Mesendoderm (in vitro differentiated cells): Measurements from ENCODE around the gene JTB. TPM values are rescaled to one million over a fixed set of nuclear protein-coding genes. Genes with fewer than 3 reads are reported as not detected.
"Not testable (repeated sequence)": the region's sequence is repeated elsewhere in the genome, so short reads cannot be mapped to it uniquely, and the experiment has no call there.

Source experiments
- DNase-seq: peaks from one replicate; pipeline ENCODE4 v3.0.0; 2013
- H2AK5ac ChIP-seq: 2 replicates; pipeline ENCODE4 v1.6.1; 2013; ENCODE audit warnings: low read length, inconsistent platforms
- H2BK120ac ChIP-seq: 2 replicates; pipeline ENCODE4 v1.6.1; 2013; ENCODE audit warnings: low read depth, mild to moderate bottlenecking, low read length, moderate library complexity, mixed read lengths
- H2BK15ac ChIP-seq: replicated peaks from 2 replicates; pipeline ENCODE4 v1.6.1; 2013; ENCODE audit warnings: low read depth, mild to moderate bottlenecking, moderate library complexity
- H2BK5ac ChIP-seq: 2 replicates; pipeline ENCODE4 v1.6.1; 2013; ENCODE audit warnings: low read length, inconsistent platforms
- H3K18ac ChIP-seq: 2 replicates; pipeline ENCODE4 v1.6.1; 2013; ENCODE audit warnings: mild to moderate bottlenecking, low read length, mixed read lengths
- H3K23ac ChIP-seq: one replicate; pipeline ENCODE4 v1.6.1; 2013; ENCODE audit warnings: low read length
- H3K27ac ChIP-seq: 2 replicates; pipeline ENCODE4 v1.5.1; 2013; ENCODE audit warnings: low read depth, mild to moderate bottlenecking, inconsistent platforms, low read length, moderate library complexity
- H3K27me3 ChIP-seq: 2 replicates; pipeline ENCODE4 v1.6.1; 2013; ENCODE audit warnings: low read length, control low read depth, mild to moderate bottlenecking, inconsistent platforms; ENCODE audit not compliant: insufficient read depth, poor library complexity
- H3K36me3 ChIP-seq: 2 replicates; pipeline ENCODE4 v1.6.1; 2013; ENCODE audit warnings: low read length, inconsistent platforms; ENCODE audit not compliant: control insufficient read depth, insufficient read depth
- H3K4ac ChIP-seq: one replicate; pipeline ENCODE4 v1.6.1; 2013; ENCODE audit warnings: low read depth, mild to moderate bottlenecking, low read length, moderate library complexity
- H3K4me1 ChIP-seq: 2 replicates; pipeline ENCODE4 v1.6.1; 2013; ENCODE audit warnings: low read depth, low read length, inconsistent platforms; ENCODE audit not compliant: control insufficient read depth
- H3K4me2 ChIP-seq: 2 replicates; pipeline ENCODE4 v1.6.1; 2013; ENCODE audit warnings: low read length
- H3K4me3 ChIP-seq: 2 replicates; pipeline ENCODE4 v1.5.1; 2013; ENCODE audit warnings: mild to moderate bottlenecking, low read length
- H3K56ac ChIP-seq: one replicate; pipeline ENCODE4 v1.6.1; 2013; ENCODE audit warnings: low read length
- H3K79me1 ChIP-seq: 2 replicates; pipeline ENCODE4 v1.6.1; 2013; ENCODE audit warnings: low read length, inconsistent platforms
- H3K79me2 ChIP-seq: 2 replicates; pipeline ENCODE4 v1.6.1; 2013; ENCODE audit warnings: mild to moderate bottlenecking, low read length; ENCODE audit not compliant: control insufficient read depth, insufficient read depth
- H3K9ac ChIP-seq: 2 replicates; pipeline ENCODE4 v1.6.1; 2013; ENCODE audit warnings: low read length, inconsistent platforms
- H4K5ac ChIP-seq: one replicate; pipeline ENCODE4 v1.6.1; 2013; ENCODE audit warnings: low read length
- H4K8ac ChIP-seq: one replicate; pipeline ENCODE4 v1.6.1; 2013; ENCODE audit warnings: low read depth, mild to moderate bottlenecking, control low read depth, low read length, moderate library complexity
- WGBS: extraction: QIAGEN DNeasy Blood & Tissue Kit; methylation state at CpG from one replicate; pipeline ENCODE4 v1.1.7; 2013; ENCODE audit warnings: low lambda C conversion rate, missing lambda C conversion rate; ENCODE audit not compliant: insufficient coverage; ENCODE audit errors: extremely low coverage; 5-methylcytosine and 5-hydroxymethylcytosine counted together
- polyA plus RNA-seq, 2 experiments: library from polyadenylated mRNA; stranded (reverse); fragments of 200-250 nt; gene quantifications; one replicate each; pipeline ENCODE4 v1.2.3, GENCODE V29; 2013

The JTB gene
- 106 TPM for polyA plus RNA-seq (2013, experiment 1 of 2)
- polyA plus RNA-seq (2013, experiment 2 of 2) = 103 TPM

GRCh38 chr1:153977250-153978240 is at the start of gene JTB:
Gene JTB, minus strand, starts transcription at chr1:153977674. Its CDS starts 422 bp downstream, at chr1:153977252.
- H3K4me3 ChIP-seq = peak within 1 kb of the TSS; percentile 93
- no CpG with 5 or more reads among the region's 75 CpGs for WGBS
- H2BK5ac ChIP-seq = no peak within 1 kb of the TSS
- H3K4ac ChIP-seq = no peak within 1 kb of the TSS
- H2BK120ac ChIP-seq = no peak within 1 kb of the TSS
- peak within 1 kb of the TSS; percentile 85 for H3K9ac ChIP-seq
- H3K4me1 ChIP-seq = no peaks in the 10 kb centered on the region
- no peak within 1 kb of the TSS for H3K23ac ChIP-seq
- H3K18ac ChIP-seq = peak within 1 kb of the TSS; percentile 57
- H3K79me2 ChIP-seq = peaks cover 11% of the 10 kb centered on the region
- no peaks in the 10 kb centered on the region for H3K27me3 ChIP-seq
- H4K8ac ChIP-seq = no peak within 1 kb of the TSS
- peak; percentile 92 for DNase-seq
- no peak within 1 kb of the TSS for H2BK15ac ChIP-seq
- no peak within 1 kb of the TSS for H2AK5ac ChIP-seq
- H3K79me1 ChIP-seq = peaks cover 3% of the 10 kb centered on the region
- H3K27ac ChIP-seq = peak within 1 kb of the TSS; percentile 70
- peak within 1 kb of the TSS; percentile 88 for H3K56ac ChIP-seq
- H3K36me3 ChIP-seq = peaks cover 9% of the 10 kb centered on the region
- peak within 1 kb of the TSS; percentile 97 for H3K4me2 ChIP-seq
- H4K5ac ChIP-seq = no peak within 1 kb of the TSS

- Histone ChIP-seq H3K36me3 (no peaks in the 10 kb centered on the region), H3K79me2 (no peaks in the 10 kb centered on the region), H3K4me1 (no peaks in the 10 kb centered on the region), H4K8ac (no peak overlapping the region), H3K4me3 (no peak overlapping the region), H2BK15ac (no peak overlapping the region), H3K4ac (no peak overlapping the region), H3K27ac (no peak overlapping the region), H3K23ac (no peak overlapping the region), H3K27me3 (no peaks in the 10 kb centered on the region), H3K4me2 (no peak overlapping the region), H3K56ac (no peak overlapping the region), H3K18ac (no peak overlapping the region), H3K9ac (no peak overlapping the region), H2AK5ac (no peak overlapping the region), H3K79me1 (no peaks in the 10 kb centered on the region), H4K5ac (no peak overlapping the region), H2BK5ac (no peak overlapping the region), H2BK120ac (no peak overlapping the region)
- WGBS = no CpG with 5 or more reads among the region's 1 CpG
- no peak for DNase-seq
These were observed 42.5 kb upstream of the JTB start for GRCh38 chr1:154019940-154020339.

- H2BK15ac ChIP-seq = no peak overlapping the region
- no peak overlapping the region for H3K27ac ChIP-seq
- no peaks in the 10 kb centered on the region for H3K79me1 ChIP-seq
- no CpG with 5 or more reads among the region's 4 CpGs for WGBS
- no peak overlapping the region for H3K56ac ChIP-seq
- no peaks in the 10 kb centered on the region for H3K27me3 ChIP-seq
- H3K9ac ChIP-seq = no peak overlapping the region
- H4K5ac ChIP-seq = no peak overlapping the region
- no peak overlapping the region for H2BK5ac ChIP-seq
- H4K8ac ChIP-seq = no peak overlapping the region
- H3K4ac ChIP-seq = no peak overlapping the region
- H3K4me2 ChIP-seq = no peak overlapping the region
- H3K4me3 ChIP-seq = no peak overlapping the region
- no peak overlapping the region for H3K18ac ChIP-seq
- no peak overlapping the region for H3K23ac ChIP-seq
- no peak for DNase-seq
- no peaks in the 10 kb centered on the region for H3K79me2 ChIP-seq
- H3K4me1 ChIP-seq = no peaks in the 10 kb centered on the region
- H2AK5ac ChIP-seq = no peak overlapping the region
- H2BK120ac ChIP-seq = no peak overlapping the region
- H3K36me3 ChIP-seq = no peaks in the 10 kb centered on the region
These were observed 41.8 kb upstream of the JTB start for GRCh38 chr1:154019269-154019668.

DNA sequence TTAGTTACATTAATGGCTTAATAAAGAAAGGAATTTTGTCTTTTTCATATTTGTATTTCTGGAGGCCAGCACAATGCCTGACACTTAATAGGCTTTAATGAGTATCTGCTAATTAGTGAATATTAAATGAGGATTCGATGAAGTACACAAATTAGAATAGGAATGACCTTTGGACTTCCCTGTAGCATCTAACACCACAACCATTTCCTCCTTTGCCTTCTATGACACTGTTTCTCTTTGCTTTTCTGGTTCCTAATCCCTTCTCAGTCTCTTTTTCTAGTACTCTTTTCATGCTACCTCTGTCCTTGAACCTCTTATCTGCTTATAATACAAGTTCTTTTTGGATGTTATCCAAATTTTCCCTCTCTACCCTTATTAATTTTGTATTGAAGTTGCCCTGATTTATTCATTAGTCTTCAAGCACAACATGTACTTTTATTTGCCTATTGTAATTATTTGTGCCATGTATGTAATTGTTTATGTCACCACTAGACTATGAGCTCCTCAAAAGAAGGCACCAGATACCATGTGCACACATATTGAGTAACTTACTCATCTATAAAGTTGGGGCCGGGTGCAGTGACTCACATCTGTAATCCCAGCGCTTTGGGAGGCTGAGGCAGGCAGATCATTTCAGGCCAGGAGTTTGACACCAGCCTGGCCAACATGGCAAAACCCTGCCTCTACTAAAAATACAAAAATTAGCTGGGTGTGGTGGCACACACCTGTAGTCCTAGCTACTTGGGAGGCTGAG is 36.9 kb upstream of the JTB start:
- H4K8ac ChIP-seq = no peak overlapping the region
- H3K27me3 ChIP-seq = no peaks in the 10 kb centered on the region
- H3K27ac ChIP-seq = no peak overlapping the region
- no peak overlapping the region for H3K4ac ChIP-seq
- DNase-seq = no peak
- no peak overlapping the region for H3K23ac ChIP-seq
- no peak overlapping the region for H3K4me3 ChIP-seq
- no peak overlapping the region for H4K5ac ChIP-seq
- H2BK5ac ChIP-seq = no peak overlapping the region
- H2BK15ac ChIP-seq = no peak overlapping the region
- no peak overlapping the region for H3K4me2 ChIP-seq
- no peaks in the 10 kb centered on the region for H3K4me1 ChIP-seq
- H3K36me3 ChIP-seq = no peaks in the 10 kb centered on the region
- no peak overlapping the region for H3K9ac ChIP-seq
- H2BK120ac ChIP-seq = no peak overlapping the region
- no CpG with 5 or more reads among the region's 3 CpGs for WGBS
- H3K79me1 ChIP-seq = no peaks in the 10 kb centered on the region
- no peaks in the 10 kb centered on the region for H3K79me2 ChIP-seq
- no peak overlapping the region for H2AK5ac ChIP-seq
- H3K18ac ChIP-seq = no peak overlapping the region
- H3K56ac ChIP-seq = no peak overlapping the region

DNA sequence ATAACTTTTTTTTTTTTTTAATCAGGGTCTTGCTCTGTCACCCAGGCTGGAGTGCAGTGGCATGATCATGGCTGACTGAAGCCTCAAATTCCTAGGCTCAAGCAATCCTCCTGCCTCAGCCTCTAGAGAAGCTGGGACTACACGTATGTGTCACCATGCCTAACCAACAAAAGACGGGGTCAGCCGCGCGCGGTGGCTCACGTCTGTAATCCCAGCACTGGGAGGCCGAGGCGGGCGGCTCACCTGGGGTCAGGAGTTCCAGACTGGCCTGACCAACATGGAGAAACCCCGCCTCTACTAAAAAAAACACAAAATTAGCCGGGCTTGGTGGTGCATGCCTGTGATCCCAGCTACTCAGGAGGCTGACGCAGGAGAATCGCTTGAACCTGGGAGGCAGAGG is 35.1 kb upstream of the JTB start:
- not testable (repeated sequence) for H3K23ac ChIP-seq, H3K4me3 ChIP-seq, H3K79me1 ChIP-seq, H3K79me2 ChIP-seq, H3K4ac ChIP-seq, H3K4me1 ChIP-seq, H4K8ac ChIP-seq, H2AK5ac ChIP-seq, H3K9ac ChIP-seq, H3K36me3 ChIP-seq, H3K4me2 ChIP-seq, H2BK15ac ChIP-seq, H3K56ac ChIP-seq, H3K18ac ChIP-seq, H2BK120ac ChIP-seq, H4K5ac ChIP-seq, DNase-seq, H3K27ac ChIP-seq, H3K27me3 ChIP-seq, H2BK5ac ChIP-seq
- WGBS = no CpG with 5 or more reads among the region's 14 CpGs
